Central memory CD8-positive, alpha-beta T cell (primary cell): ENCODE measurements around the gene JPH2.

ENCODE experiments used
- ATAC-seq: fragments of 150-1000 bp; cut with Tn5 transposase; replicated peaks from 2 replicates; pipeline ENCODE4 v1.10.0; 2022; ENCODE audit warnings: mild to moderate bottlenecking, moderate FRiP score, moderate number of reproducible peaks; ENCODE audit not compliant: poor library complexity, severe bottlenecking; ENCODE audit errors: extremely low read depth
- DNase-seq, 2 donors: peaks; one replicate each; pipeline ENCODE4 v3.0.0; 2021; ENCODE audit warnings: low spot score in 2 of 2
- H3K27ac Mint-ChIP-seq: one replicate; pipeline ENCODE4 v1.8.0; 2022; ENCODE audit warnings: low read depth, mild to moderate bottlenecking, moderate library complexity, mixed read lengths
- H3K27me3 Mint-ChIP-seq: one replicate; pipeline ENCODE4 v1.8.0; 2022; ENCODE audit warnings: mixed read lengths
- H3K36me3 Mint-ChIP-seq: one replicate; pipeline ENCODE4 v1.8.0; 2022; ENCODE audit warnings: mild to moderate bottlenecking, moderate library complexity, mixed read lengths; ENCODE audit not compliant: insufficient read depth
- H3K4me1 Mint-ChIP-seq: one replicate; pipeline ENCODE4 v1.8.0; 2022; ENCODE audit warnings: mixed read lengths
- H3K4me3 Mint-ChIP-seq: one replicate; pipeline ENCODE4 v1.8.0; 2022; ENCODE audit warnings: mild to moderate bottlenecking, moderate library complexity, mixed read lengths
- H3K9me3 Mint-ChIP-seq: one replicate; pipeline ENCODE4 v1.8.0; 2022; ENCODE audit warnings: mixed read lengths

The JPH2 gene

GRCh38 chr20:44109951-44110361, 77.0 kb downstream of the JPH2 start:
- ATAC-seq = no peak
- Mint-ChIP-seq H3K27me3 (peaks cover 87% of the 10 kb centered on the region), H3K27ac (no peak overlapping the region), H3K4me3 (no peak overlapping the region), H3K9me3 (peaks cover 17% of the 10 kb centered on the region), H3K36me3 (no peaks in the 10 kb centered on the region), H3K4me1 (no peaks in the 10 kb centered on the region)
- DNase-seq = no peak

GRCh38 chr20:44106615-44107014, 80.4 kb downstream of the JPH2 start:
- H3K27me3 Mint-ChIP-seq = peaks cover 100% of the 10 kb centered on the region
- no peak overlapping the region for H3K27ac Mint-ChIP-seq
- no peak overlapping the region for H3K4me3 Mint-ChIP-seq
- peaks cover 17% of the 10 kb centered on the region for H3K9me3 Mint-ChIP-seq
- ATAC-seq (no peak), DNase-seq (no peak)
- peaks cover 5% of the 10 kb centered on the region for H3K36me3 Mint-ChIP-seq
- H3K4me1 Mint-ChIP-seq = no peaks in the 10 kb centered on the region

DNA sequence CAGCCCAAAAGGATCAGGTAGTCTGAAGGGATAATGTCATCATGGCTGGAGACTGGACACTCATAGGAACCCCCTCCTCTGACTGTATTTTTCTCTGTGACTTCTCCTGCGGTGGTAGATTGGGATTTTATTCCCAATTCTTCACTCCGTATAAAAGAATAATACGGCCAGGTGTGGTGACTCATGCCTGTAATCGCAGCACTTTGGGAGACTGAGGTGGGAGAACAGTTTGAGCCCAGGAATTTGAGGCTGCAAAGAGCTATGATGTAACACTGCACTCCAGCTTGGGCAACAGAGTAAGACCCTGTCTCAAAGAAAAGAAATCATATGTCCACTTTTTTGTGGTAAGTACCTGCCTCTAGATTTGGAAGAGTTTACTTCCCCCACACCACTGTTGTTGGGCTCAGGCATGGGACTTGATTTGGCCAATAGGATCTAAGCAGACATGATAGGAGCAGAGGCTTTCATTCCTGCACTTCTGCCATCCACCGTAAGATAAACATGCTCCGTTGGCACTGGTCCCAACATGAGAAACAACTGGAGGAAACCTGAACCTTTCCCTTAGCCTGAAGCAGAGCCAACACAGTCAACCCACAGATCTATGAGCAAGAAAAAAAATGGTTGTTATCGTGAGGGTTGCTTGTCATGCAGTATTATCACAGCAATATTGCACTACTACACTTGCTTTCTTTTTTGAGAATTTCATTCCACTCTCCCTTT, 82.0 kb downstream of the JPH2 start:
- DNase-seq = no peak
- Mint-ChIP-seq H3K27me3 (peaks cover 100% of the 10 kb centered on the region), H3K9me3 (peaks cover 17% of the 10 kb centered on the region)

DNA sequence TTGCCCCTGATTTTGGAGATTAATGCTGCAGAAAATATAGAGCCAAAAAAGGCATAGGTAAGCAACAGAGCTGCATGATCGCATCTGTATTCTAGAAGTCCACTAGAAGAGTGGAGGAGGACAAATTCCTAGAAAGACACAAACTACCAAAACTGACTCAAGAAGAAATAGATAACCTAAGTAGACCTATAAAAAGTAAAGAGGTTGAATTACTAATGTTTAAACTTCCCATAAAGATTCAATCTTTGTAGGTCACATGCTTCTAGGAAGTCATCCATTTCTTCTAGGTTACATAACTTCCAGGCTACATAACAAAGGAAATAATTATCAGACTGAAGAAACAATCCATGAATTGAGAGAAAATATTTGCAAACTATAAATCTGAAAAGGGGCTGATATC, 84.4 kb downstream of the JPH2 start:
- no peak overlapping the region for H3K27ac Mint-ChIP-seq
- H3K27me3 Mint-ChIP-seq = peaks cover 98% of the 10 kb centered on the region
- no peak overlapping the region for H3K4me3 Mint-ChIP-seq
- no peaks in the 10 kb centered on the region for H3K4me1 Mint-ChIP-seq
- H3K9me3 Mint-ChIP-seq = peaks cover 6% of the 10 kb centered on the region
- H3K36me3 Mint-ChIP-seq = peaks cover 5% of the 10 kb centered on the region
- DNase-seq (no peak), ATAC-seq (no peak)

More for the DNA sequence above, 82.0 kb downstream of the JPH2 start:
- peaks cover 5% of the 10 kb centered on the region for H3K36me3 Mint-ChIP-seq
- no peaks in the 10 kb centered on the region for H3K4me1 Mint-ChIP-seq
- no peak for ATAC-seq
- no peak overlapping the region for H3K27ac Mint-ChIP-seq
- H3K4me3 Mint-ChIP-seq = no peak overlapping the region

DNA sequence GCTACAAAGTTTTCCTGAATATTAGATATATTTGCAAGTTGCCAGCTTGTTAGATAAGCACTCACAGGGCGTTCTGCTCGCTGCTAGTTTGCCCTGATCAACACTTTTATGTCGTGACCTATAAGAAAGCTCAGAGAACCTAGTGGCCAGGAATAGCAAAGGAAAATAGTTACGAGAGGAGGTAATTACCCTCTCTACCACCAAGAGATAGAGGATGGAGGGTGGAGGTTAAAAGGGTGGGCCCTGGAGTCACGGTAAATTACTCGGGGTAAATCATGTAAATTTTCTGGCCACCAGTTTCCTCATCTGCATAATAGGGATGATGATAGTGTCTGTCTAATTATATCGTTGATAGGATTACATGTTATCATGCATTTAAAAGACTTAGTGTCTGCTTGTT, 87.2 kb downstream of the JPH2 start:
- peaks cover 6% of the 10 kb centered on the region for H3K36me3 Mint-ChIP-seq
- H3K27ac Mint-ChIP-seq = no peak overlapping the region
- H3K9me3 Mint-ChIP-seq = no peaks in the 10 kb centered on the region
- H3K4me3 Mint-ChIP-seq = no peak overlapping the region
- no peaks in the 10 kb centered on the region for H3K4me1 Mint-ChIP-seq
- DNase-seq (no peak), ATAC-seq (no peak)
- peaks cover 83% of the 10 kb centered on the region for H3K27me3 Mint-ChIP-seq

- Mint-ChIP-seq H3K4me3 (no peak overlapping the region), H3K9me3 (no peaks in the 10 kb centered on the region), H3K27me3 (peaks cover 83% of the 10 kb centered on the region), H3K27ac (no peak overlapping the region), H3K4me1 (no peaks in the 10 kb centered on the region), H3K36me3 (peaks cover 6% of the 10 kb centered on the region)
- DNase-seq = no peak
- ATAC-seq = no peak
Observed at GRCh38 chr20:44098657-44099056, 88.3 kb downstream of the JPH2 start.

GRCh38 chr20:44098256-44098630, 88.7 kb downstream of the JPH2 start:
- Mint-ChIP-seq H3K36me3 (peaks cover 5% of the 10 kb centered on the region), H3K4me1 (no peaks in the 10 kb centered on the region), H3K27ac (no peak overlapping the region), H3K9me3 (no peaks in the 10 kb centered on the region), H3K4me3 (no peak overlapping the region), H3K27me3 (peaks cover 83% of the 10 kb centered on the region)
- DNase-seq = no peak
- ATAC-seq = no peak

GRCh38 chr20:44097521-44098255, 89.3 kb downstream of the JPH2 start:
- H3K4me3 Mint-ChIP-seq = no peak overlapping the region
- DNase-seq (no peak), ATAC-seq (no peak)
- H3K27ac Mint-ChIP-seq = no peak overlapping the region
- H3K9me3 Mint-ChIP-seq = no peaks in the 10 kb centered on the region
- H3K27me3 Mint-ChIP-seq = peaks cover 83% of the 10 kb centered on the region
- H3K4me1 Mint-ChIP-seq = peaks cover 4% of the 10 kb centered on the region
- peaks cover 5% of the 10 kb centered on the region for H3K36me3 Mint-ChIP-seq

DNA sequence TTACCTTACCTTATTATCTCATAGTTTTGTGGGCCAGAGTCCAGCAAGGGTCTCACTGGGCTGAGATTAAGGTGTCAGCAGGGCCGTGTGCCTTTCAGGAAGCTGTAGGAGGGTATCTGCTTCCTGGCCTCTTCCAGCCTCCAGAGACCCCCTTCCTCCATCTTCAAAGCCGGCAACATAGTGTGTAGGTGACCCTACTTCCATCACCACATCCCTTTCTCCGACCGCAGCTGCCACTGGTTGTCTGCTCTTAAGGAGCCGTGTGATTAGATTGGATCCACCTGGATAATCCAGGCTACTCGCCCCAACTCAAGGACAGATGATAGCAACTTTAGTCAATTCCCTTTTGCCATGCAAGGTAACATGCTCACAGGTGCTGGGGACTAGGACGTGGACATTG, 91.2 kb downstream of the JPH2 start:
- Mint-ChIP-seq H3K27ac (no peak overlapping the region), H3K4me1 (peaks cover 5% of the 10 kb centered on the region), H3K36me3 (peaks cover 2% of the 10 kb centered on the region), H3K9me3 (no peaks in the 10 kb centered on the region), H3K4me3 (no peak overlapping the region), H3K27me3 (peaks cover 68% of the 10 kb centered on the region)
- DNase-seq (no peak), ATAC-seq (no peak)

GRCh38 chr20:44093249-44093582, 93.8 kb downstream of the JPH2 start:
- DNase-seq (no peak), ATAC-seq (no peak)
- Mint-ChIP-seq H3K4me3 (no peak overlapping the region), H3K27ac (no peak overlapping the region), H3K36me3 (peaks cover 2% of the 10 kb centered on the region), H3K4me1 (peaks cover 5% of the 10 kb centered on the region), H3K27me3 (peaks cover 43% of the 10 kb centered on the region), H3K9me3 (no peaks in the 10 kb centered on the region)

GRCh38 chr20:44092551-44093248, 94.3 kb downstream of the JPH2 start:
- Mint-ChIP-seq H3K9me3 (no peaks in the 10 kb centered on the region), H3K27ac (no peak overlapping the region), H3K4me1 (peaks cover 5% of the 10 kb centered on the region), H3K4me3 (no peak overlapping the region), H3K36me3 (peaks cover 2% of the 10 kb centered on the region), H3K27me3 (peaks cover 39% of the 10 kb centered on the region)
- DNase-seq = no peak
- no peak for ATAC-seq

GRCh38 chr20:44091026-44091425, 96.0 kb downstream of the JPH2 start:
- Mint-ChIP-seq H3K4me3 (no peak overlapping the region), H3K27me3 (peaks cover 37% of the 10 kb centered on the region), H3K4me1 (peaks cover 5% of the 10 kb centered on the region), H3K36me3 (peaks cover 2% of the 10 kb centered on the region), H3K27ac (no peak overlapping the region), H3K9me3 (no peaks in the 10 kb centered on the region)
- no peak for DNase-seq
- no peak for ATAC-seq
